ENCODE data around the gene IQCN.

Gene IQCN, protein sequence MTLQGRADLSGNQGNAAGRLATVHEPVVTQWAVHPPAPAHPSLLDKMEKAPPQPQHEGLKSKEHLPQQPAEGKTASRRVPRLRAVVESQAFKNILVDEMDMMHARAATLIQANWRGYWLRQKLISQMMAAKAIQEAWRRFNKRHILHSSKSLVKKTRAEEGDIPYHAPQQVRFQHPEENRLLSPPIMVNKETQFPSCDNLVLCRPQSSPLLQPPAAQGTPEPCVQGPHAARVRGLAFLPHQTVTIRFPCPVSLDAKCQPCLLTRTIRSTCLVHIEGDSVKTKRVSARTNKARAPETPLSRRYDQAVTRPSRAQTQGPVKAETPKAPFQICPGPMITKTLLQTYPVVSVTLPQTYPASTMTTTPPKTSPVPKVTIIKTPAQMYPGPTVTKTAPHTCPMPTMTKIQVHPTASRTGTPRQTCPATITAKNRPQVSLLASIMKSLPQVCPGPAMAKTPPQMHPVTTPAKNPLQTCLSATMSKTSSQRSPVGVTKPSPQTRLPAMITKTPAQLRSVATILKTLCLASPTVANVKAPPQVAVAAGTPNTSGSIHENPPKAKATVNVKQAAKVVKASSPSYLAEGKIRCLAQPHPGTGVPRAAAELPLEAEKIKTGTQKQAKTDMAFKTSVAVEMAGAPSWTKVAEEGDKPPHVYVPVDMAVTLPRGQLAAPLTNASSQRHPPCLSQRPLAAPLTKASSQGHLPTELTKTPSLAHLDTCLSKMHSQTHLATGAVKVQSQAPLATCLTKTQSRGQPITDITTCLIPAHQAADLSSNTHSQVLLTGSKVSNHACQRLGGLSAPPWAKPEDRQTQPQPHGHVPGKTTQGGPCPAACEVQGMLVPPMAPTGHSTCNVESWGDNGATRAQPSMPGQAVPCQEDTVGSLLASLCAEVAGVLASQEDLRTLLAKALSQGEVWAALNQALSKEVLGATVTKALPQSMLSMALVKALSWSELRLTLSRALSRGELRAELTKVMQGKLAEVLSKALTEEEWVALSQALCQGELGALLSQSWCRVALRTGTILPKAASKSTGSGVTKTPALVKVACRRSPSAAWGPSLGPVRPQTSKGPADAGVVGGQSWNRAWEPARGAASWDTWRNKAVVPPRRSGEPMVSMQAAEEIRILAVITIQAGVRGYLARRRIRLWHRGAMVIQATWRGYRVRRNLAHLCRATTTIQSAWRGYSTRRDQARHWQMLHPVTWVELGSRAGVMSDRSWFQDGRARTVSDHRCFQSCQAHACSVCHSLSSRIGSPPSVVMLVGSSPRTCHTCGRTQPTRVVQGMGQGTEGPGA (N-terminal part only)

DNA sequence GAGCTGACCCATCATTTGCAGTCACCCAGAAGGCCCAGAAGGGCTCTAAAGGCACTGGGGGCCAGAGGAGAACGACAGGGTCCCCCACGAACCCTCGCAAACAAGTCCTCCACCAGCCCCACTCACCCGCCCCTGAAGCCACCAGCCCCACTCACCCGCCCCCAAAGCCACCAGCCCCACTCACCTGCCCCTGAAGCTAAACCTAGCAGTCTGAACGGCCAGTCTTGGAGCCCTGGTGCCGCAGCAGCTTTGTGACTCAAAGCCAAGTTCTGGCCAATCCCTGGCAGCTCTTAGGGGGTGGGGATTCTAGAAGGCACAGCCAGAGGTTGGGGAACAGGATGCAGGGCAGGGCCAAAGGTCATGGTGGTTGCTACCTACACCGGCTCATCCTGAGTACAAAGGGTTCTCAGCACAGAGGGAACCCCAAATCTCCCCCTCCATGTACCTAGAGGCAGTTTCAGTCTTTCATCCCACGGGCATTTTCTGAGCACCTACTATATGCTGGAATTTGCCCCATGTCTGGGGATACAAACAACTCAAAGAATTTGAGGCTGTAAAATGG is at the start of gene IQCN:
IQCN (minus strand) TSS at position 234 of the 562 bp plus-strand sequence. CDS start 4,974 bp downstream, outside the sequence.
- DNase-seq = peak; percentile 75

DNA sequence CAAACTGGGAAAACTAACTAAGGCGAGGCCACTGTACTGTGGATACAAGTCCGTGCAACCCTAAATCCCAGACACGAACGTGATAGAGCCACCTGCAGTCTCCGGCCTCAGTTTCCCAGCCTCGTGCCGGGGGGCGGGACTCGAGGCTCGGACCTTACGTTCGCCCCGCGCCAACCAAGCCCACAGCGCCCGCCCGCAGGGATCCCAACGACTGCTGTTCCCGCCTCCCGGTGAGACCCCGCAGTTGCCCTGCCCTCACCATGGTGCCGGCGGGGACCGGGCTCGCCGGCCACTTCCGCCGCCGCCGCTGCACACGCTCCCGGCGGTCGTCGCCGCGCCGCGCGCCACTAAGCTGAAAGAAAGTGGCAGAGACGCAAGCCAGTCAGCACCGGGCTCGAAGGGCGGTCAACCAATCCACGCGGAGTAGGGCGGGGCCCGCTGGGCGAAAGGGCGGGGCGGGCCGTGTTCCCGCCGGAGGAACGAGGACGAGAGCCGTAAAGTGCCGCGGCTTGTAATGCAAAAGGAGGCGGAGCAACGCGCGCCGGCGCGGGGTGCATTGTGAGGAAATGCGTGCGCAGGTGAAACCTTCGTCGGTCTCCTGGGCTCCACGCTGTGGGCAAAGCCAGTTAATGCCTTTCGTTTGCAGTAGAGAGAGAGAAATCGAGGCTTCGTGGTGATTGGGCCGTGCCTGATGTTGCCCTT is 48.7 kb upstream of the IQCN start, which contains the start of gene LSM4:
LSM4 (minus strand) TSS at position 318 of the 702 bp plus-strand sequence; CDS start at position 262, 56 bp downstream.
- DNase-seq = peak; percentile 98

DNA sequence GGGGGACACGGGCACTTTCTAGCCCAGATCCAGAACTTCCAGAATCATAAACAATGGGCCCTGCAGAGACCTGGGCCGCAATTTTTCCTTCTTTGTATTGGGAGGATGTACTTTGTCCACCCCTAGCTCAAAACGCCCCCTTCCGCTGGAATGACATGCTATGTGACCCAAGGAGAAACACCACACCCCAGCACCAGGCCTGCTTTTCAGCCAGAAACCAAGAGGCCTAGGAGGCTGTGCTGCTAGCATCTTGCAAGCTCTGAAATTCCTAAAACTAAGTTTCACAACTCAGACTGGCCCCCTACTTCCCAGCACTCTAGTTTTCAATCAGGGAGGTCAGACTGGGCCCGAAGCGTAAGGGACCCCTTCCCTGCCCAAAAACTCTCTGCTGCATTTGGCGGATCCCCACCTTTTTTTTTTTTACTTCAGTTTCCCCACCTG is 48.1 kb upstream of the IQCN start:
- peak; percentile 65 for DNase-seq

DNA sequence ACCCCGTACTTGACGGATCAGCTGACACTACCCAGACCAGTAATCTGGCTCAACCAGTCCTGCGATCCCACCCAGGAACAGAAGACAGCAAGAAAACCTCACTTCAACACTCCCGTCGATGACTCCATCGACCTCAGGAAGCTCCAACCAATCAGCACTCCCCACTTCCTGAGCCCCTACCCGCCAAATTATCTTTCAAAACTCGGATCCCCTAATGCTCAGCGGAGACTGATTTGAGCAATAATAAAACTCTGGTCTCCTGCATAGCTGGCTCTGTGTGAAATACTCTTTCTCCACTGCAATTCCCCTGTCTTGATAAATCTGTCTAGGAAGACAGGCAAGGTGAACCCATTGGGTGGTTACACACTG is 47.5 kb upstream of the IQCN start:
- DNase-seq = no peak

DNA sequence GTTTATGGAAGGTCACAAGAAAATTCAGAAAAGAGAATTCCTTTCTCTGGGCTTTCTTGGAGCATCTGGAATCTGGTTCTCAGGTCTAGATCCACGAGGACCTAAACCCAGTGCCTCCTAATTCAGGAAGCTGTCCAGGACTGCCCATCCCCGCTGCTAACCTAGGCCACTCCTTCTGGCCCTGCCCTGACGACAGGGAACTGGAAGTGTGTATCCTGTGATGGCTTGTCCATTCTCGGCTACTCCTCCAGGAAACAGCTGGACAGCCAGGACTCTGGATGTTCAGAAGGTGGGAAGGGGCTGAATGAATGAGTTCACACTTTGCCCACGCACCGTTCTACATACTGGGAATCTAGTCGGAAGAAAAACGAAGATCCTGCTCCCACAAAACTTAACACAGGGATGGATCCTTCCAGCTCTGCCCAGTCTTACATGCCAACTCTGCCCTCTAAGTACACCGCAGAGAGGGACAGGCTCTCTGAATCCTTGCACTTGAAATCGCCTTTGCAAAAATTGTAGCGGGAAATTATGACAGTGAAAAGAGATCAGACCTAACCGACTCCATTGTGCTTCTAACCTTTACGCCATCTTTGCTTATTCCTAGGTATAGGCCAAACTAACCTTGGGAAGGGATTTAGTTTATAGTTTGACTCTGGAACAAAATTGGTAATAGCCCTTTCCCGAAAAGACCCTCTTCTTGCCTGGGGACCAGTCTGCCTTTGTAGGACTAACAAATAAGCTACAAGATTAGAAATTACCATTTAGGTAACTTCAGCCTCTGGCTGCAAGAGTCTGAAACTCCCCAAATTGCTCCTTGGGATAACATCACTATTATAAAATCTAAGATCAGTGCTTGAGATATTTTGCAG is 46.8 kb upstream of the IQCN start:
- DNase-seq = no peak

DNA sequence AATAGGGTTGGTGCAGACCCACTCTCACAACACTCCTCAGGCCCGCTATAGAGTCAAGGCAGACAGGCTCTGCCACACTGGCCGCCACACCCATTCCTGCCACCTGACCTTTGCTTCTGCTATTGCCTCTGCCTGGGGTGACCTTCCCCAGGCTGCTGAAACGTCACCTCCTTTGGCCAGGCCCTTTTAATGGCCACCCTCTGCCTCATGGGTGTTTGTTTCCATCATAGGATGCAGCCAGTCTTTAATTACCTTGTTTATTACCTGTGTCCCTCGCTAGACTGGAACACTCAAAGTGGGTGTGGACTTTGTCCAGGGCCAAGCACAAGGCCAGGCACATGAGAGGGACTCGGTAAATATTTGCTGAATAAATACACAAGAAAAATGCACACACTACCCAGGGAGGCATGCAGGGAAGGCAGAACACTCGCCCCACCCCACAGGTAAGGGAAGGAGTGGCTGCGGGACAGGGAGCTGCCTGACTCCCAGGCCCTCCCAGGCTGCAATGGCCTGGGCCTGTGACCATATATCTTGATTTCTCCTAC is 45.4 kb upstream of the IQCN start:
- DNase-seq = no peak

DNA sequence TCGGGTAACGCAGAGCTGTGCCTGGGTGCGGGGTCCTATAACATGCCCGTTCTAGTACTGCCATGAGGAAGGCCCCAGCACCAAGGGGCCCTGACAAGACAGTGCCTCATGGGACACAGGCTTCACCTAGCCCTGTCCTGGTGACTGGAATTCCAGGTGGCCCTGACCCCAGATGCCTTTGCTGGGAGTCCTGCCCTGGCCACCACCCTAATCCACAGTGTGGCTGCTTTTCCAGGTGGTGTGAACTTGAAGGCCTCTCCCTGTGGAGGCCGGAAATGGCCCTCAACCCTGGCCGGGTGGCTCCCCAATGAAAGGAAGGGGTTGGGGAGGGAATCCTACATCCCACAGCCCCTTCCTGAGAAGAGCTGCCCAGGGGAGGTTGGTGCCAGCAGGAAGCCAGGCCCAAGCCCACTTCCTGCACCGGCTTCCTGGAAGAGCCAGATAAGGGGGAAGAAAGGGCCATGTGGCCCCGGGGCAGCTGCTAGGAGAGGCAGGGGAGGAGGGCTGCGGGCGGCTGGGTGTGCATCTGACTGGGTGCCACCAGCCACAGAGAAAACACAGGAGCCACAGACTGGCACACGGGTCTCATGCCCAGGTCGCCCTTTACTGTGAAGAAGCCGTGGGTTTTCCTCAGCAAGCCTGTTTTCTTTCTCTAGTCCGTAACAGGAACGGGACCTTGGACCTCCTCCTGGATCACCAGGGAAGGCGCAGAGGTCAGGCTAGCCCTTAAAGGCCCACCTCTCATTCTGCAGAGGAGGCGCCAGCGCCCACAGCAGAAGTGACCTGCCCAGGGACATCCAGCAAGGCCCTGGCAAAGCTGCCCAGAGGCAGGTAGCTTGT is 43.9 kb upstream of the IQCN start:
- DNase-seq = no peak

DNA sequence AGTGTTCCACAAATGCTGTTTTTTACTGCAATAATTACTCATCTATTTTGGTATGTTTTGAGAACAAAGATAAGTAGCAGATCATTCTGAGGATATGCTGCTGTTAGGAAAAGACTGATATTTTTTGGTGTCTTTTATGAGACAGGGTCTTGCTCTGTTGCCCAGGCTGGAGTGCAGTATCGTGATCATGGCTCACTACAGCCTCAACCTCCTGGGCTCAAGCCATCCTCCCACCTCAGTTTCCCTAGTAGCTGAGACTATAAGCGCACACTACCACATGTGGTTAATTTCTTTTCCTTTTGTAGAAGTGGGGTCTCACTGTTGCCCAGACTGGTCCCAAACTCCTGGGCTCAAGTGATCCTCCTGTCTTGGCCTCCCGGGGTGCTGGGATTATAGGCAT is 39.1 kb upstream of the IQCN start:
- DNase-seq = no peak

DNA sequence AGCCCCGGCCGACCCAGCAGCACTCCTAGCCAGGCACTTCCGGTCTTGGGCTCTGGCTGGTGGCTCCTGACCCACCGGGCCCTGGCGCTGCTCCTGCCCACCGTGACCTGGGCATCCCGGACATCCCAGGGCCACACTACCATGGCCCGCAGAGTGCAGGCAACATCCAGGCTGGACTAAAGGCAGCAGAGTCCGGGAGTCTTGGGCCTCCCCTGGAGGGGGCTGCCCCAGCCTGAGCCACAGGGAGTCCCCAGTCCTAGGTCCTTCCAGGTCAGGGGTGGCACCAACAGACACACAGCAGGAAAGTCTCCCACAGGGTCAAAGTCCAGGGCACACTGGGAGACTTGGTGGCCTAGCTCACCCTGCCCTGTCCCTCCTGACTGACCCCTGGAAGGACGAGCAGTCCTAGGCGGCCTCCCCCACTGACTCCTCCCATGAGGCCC is 37.9 kb upstream of the IQCN start:
- DNase-seq = no peak

DNA sequence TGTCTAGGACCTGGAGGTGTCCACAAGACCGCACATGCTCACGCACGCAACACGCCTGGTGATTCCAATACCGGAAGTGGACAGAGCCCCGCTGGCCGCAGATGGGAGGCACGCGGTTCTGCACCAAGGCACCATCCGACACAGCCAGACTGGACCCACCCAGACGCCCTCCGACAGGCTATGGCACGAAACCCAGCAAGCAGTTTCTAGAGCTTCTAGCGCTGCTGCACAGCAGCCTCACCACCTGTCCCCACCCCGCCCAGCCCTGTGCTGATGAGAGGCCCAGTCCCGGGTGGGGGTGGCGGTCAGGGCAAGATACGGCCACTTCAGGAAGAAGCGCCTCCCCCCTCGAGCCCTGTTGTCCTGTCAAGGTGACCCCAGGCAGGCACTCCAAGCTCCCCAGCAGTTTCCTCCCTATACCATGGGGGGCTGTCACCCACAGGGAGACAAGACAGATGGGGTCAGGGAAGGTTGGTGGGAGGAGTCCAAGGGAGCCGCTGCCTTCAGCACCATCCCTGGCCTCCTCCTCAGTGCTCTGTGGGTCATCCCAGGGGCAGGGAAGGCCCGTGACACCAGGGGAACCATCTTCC is 37.3 kb upstream of the IQCN start:
- DNase-seq = no peak

DNA sequence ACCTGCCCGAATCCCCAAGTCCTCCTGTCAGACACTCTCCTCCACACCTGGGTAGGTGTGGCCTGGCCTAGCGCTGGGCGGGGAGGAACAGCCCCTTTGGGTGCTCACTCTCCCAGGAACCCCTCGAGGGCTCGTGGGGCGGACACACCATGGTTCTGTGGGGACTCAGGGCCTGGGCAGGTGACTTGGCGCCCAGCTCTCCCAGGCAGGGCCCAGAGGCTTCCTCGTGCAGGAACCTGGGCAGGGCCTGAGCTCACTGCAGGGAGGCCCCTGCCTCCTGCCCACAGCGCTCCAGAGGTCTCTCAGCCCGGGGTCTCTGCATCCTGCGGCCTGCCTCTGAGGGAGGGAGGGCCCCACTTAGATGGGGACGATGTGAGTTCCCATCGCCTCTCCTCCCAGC is 36.7 kb upstream of the IQCN start:
- no peak for DNase-seq

DNA sequence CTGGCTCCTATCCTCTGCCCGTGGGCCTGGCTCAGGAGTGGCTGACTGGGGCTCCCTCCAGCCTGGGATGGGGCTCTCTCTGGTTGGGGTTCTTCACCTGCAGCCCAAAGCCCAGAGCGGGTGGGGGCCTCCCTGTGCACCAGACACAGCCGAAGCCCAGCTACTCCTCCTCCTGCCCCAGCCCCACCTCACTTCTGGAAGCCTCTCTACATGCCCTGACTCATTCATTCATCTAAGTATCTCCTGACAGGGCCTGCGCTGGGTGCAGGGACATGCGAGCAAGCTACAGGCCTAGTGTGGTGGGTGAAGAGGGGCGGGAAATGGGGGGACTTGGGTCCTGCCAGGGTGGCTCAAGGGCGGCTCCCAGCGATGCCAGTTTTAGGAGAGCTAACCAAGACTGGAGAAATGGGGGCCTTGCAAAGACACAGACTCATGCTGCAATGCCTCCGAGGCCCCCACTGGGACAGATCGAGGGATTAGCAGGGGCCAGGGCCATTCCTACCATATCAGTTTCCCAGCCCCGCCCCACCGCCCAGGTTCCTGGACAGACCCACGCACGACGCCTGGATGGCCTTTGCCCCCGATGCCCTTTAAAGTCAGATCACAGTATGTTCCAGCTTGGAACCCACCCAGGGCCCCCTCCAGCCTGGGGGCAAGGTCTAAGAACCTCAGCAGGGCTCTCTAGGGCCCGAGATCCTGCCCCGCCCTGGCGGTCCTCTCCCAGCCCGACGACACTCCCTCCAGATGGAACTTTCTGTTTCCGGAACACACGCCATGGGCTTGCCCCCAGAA is 36.1 kb upstream of the IQCN start:
- no peak for DNase-seq

DNA sequence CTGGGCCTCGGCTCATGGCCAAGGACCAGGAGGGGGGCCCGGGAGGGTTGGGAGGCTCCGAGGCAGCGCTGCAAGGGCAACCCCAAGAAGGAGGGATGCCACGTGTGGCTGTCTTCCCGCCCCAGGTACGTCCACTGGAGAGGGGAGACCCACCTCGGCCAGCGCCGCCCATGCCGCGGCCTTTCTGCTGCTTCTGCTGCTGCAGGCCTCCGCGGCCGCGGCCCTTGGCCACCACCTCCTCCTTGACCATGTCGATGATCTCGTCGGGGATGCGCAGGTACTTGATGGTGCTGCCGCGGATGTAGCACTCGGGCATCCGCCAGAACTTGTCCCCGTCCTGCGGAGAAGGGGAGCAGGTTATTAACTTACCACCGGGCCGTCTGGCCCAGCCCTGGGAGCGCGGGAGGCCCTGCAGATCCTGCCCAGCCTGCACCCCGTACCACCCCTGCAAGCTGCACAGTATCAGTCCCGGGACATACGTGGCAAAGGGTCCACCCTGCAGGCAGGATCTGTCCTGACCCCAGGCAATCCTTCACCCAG is 35.3 kb upstream of the IQCN start:
- DNase-seq = no peak

DNA sequence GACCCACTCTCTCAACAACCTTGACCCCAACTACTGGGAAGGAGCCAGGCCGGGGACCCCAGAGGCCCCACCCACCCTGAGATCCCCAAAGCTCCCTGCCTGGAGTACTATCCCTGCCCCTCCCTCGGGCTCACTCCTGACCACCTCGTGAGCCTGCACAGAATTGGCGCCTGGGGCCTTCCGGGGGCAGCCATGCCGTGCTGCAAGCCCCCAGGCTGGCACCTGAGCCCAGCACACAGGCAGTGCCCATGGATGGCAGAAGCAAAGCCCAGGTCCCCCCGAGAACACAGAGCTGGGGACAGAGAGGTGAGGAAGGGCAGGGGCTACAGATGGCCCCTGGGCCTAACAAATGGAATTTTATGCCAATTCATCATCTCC is 34.7 kb upstream of the IQCN start:
- no peak for DNase-seq

DNA sequence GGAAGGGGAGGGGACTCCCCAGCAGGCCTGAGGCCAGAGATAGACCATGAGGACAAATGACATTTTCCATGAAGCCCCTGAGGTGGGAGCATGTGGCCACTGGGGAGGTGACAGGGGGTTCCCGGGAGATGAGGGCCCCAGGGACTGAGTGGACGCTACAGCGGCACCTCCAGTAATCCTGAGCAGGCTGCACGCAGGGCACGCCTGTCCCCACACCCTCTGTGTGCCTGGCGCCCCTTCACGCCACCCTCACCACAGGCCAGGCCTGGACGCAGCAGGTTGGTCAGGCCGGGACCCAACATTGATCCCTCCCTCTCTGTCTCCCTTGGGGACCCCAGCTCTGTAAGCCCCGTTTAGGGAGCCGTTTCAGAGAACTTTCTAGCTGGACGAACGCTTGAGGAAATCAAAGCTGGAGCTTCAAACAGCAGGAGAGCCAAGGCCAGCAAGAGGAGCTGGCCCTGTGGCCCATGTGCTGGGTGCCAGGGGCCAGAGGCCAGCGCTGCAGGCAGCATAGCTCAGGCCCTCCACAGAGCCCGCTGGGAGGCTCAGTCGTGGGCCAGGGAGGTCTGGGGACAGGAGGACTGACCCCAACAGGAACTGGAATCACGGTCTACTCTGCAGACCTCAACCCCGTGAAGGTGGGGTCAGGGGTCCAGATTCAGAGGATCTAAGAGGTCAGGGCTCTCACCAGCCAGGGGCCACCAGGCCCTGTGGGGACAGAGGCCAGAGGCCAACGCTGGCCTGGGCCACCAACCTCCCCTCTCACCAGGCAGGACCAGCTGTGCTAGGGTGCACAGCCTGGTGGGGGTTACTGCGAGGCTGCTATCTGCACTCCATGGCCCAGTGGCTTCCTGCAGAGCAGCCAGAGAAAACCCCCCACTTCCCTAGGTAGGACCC is 34.0 kb upstream of the IQCN start:
- DNase-seq = no peak

DNA sequence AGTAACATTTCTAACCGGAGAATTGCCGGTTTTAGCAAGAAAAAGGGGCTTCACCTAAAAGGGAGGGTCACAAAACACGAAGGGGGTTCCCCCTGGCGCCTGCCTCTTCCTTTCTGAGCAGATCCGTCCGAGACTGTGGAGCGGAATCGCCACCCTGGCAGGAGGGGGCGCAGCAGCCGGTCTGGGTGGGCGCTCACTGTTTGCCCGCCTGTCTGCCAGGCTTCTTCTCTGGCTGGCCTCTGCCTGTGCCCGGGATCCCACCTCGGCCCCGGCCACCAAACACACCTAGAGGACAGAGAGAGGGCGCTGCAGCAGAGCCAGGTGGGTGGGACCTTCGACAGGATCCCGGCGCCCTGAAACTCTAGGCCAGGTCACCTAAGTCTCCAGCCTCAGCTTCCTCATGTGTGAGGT is 33.0 kb upstream of the IQCN start:
- DNase-seq = no peak

DNA sequence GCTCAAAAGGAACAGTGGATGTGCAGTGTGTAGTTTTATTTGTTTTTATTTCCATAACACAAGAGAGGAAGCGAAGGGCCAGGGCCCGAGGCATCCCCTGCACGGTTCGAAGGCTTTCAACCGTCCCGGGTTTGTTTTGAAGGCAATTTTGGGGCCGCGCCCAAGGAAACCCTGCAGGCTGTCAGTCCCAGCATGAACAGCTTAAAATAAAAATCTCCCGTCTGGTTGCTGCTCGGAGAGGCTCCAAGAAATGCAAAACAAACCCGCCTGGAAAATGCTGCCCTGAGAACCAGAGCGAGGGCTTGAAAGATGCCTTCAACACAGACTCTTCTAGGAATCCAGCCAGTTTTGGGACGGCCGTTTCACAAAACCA is 32.6 kb upstream of the IQCN start:
- DNase-seq = no peak

Measured in right hindlimb (tissue), 1 donor.